ENCODE results near the gene IDUA.
A peak's percentile ranks its signal among the peaks of the same experiment; 100 is the strongest.

IDUA gene

DNA sequence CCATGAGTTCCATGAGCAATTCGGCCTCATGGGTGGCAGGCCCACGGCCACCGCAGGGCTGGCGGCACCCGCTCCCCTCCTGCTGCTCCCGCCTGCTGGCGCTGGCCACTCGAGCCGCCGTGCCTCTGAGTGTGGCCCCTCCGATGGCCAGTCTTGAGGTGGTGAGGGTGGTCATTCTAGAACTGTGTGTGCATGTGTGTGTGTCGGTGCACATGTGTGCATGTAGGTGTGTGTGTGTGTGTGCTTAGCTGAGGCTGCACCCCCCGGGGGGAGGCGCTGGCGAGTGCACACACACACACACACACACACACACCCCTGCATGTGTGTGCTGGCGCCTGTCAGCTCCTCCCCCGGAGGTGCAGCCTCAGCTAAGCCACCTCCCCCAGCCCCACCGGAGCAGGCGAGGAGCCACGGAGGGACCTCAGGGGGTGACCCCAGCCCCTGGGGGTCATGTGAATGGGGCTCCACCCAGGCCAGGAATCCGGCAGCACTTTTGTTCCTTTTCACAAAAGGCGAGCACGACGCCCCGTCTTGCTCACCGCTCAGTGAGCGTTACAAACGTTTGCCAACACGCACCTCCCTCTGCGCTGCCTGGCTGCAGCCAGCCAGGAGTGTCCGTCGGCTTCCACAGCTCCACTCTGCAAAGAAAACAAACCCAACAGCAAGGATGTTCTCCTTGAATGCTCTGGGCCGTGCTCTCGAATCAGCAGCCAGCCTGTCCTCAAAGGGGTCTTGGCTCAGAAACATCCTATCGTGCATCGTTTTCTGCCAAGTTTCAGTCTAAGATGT is 54.5 kb downstream of the IDUA start:
- TF ChIP-seq, protein P1, sequence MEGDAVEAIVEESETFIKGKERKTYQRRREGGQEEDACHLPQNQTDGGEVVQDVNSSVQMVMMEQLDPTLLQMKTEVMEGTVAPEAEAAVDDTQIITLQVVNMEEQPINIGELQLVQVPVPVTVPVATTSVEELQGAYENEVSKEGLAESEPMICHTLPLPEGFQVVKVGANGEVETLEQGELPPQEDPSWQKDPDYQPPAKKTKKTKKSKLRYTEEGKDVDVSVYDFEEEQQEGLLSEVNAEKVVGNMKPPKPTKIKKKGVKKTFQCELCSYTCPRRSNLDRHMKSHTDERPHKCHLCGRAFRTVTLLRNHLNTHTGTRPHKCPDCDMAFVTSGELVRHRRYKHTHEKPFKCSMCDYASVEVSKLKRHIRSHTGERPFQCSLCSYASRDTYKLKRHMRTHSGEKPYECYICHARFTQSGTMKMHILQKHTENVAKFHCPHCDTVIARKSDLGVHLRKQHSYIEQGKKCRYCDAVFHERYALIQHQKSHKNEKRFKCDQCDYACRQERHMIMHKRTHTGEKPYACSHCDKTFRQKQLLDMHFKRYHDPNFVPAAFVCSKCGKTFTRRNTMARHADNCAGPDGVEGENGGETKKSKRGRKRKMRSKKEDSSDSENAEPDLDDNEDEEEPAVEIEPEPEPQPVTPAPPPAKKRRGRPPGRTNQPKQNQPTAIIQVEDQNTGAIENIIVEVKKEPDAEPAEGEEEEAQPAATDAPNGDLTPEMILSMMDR (IDR thresholded peaks at IDR 0.05; ENCODE audit: low read depth, low read length) = no peak
- no peak overlapping the region for H3K4me3 ChIP-seq (replicated peaks in 1 of 2; ENCODE audit: low read depth in 2 of 2, low read length in 2 of 2)
- DNase-seq (ENCODE audit: low read depth in 2 of 2) = peak; percentile 66 to 72

DNA sequence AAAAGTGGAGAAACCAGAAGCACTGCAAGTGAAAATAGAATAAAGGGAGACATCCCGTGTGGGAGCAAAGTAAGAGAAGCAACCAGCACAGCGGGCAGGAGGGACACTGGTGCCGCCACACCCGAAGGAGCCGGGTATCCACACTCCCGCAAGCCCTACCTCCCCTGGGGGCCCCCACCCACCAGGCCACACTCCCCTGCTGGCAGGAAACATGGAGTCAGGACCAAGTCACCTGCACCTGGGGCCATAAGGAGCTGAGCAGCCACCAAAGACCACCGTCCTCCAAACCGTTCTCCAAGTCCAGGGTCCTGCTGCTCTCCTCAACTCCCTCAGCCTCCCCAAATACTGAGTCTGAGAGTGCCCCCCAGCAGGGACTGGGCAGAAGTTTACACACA is 55.1 kb downstream of the IDUA start:
- no peak overlapping the region for H3K4me3 ChIP-seq (replicated peaks in 1 of 2; ENCODE audit: low read depth in 2 of 2, low read length in 2 of 2)
- TF ChIP-seq, protein P1 (IDR thresholded peaks at IDR 0.05; ENCODE audit: low read depth, low read length) = no peak
- DNase-seq (ENCODE audit: low read depth in 2 of 2) = no peak

DNA sequence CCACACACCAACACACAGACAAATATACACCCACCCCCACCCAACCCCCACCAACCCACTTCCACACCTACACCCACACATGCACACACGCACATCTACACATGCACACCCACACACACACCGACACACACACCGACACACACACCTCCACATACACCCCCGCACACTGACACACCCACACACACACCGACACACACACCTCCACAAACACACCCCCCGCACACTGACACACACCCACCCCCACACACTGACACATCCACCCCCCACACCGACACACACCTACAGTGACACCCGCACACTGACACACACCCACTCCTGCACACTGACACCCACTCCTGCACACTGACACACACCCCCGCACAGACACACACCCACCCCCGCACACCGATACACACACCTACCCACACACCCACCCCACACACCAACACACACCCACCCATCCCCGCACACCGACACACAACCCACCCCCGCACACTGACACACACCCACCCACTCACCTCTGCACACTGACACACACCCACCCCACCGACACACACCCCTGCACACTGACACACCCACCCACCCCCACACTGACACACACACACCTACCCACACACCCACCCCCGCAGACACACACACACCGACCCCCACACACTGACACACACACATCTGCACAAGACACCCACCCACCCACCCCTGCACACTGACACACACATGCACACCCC is 55.7 kb downstream of the IDUA start:
- TF ChIP-seq, protein P1 (IDR thresholded peaks at IDR 0.05; ENCODE audit: low read depth, low read length) = no peak
- DNase-seq (ENCODE audit: low read depth in 2 of 2) = no peak
- H3K4me3 ChIP-seq (replicated peaks in 1 of 2; ENCODE audit: low read depth in 2 of 2, low read length in 2 of 2) = no peak overlapping the region

DNA sequence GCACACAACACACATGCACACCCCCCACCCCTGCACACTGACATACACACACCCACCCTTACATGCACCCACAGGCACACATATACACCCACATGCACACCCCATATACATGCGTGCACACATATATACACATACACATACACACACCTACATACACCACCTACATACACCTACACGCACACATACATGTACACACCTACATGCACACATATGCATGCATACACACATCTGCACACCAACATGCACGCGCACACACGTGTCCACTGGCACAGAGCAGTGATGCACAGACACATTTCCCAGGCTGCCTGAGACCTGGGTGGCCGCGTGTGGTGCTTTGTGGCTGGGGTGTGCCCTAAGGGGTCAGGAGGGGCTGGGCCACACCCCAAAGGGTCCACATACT is 56.3 kb downstream of the IDUA start:
- DNase-seq (ENCODE audit: low read depth in 2 of 2) = no peak
- no peak overlapping the region for H3K4me3 ChIP-seq (replicated peaks in 1 of 2; ENCODE audit: low read depth in 2 of 2, low read length in 2 of 2)
- TF ChIP-seq, protein P1 (IDR thresholded peaks at IDR 0.05; ENCODE audit: low read depth, low read length) = no peak

DNA sequence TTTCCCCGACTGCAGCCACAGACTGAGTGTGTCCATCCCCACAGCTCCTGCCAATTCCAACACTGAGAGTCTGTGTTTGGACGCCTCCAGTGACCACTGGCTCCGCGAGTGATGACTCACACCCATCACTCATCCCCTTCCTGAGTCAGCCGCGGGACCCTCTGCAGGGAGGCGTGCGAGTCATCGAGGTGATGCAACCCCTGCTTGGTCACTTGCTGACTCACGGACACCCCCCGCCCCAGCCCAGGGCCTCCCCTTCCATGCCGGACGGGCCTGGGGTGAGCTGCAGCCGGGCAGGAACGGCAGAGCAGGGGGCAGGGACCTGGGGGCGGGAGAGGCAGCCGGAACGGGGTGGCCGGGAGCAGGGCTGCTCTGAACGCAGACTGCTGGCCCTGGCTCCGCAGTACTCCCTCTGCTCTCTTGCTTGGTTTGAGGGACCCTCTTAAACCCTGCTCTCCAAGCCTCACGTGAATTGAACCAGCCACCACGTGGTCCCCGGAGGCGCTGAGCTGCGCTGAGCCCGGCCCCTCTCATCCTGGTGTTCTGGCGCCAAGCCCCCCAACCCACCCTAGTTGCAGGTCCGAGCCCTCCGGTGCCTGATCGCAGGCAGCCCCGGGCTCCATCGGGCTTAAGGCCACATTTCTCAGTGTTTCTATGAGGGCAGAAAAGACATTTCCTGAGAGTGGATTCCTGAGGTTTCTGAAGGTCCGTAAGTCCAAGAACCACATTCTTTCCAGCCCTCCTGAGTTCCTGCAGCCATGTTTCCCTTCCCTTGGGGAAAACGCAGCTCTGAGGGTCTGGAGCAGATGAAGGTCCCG is 57.0 kb downstream of the IDUA start:
- TF ChIP-seq, protein P1 (IDR thresholded peaks at IDR 0.05; ENCODE audit: low read depth, low read length) = no peak
- H3K4me3 ChIP-seq (replicated peaks in 1 of 2; ENCODE audit: low read depth in 2 of 2, low read length in 2 of 2) = peak overlapping the region in 1 of 2 donors; percentile 11
- peak; percentile 99 for DNase-seq (ENCODE audit: low read depth in 2 of 2)

DNA sequence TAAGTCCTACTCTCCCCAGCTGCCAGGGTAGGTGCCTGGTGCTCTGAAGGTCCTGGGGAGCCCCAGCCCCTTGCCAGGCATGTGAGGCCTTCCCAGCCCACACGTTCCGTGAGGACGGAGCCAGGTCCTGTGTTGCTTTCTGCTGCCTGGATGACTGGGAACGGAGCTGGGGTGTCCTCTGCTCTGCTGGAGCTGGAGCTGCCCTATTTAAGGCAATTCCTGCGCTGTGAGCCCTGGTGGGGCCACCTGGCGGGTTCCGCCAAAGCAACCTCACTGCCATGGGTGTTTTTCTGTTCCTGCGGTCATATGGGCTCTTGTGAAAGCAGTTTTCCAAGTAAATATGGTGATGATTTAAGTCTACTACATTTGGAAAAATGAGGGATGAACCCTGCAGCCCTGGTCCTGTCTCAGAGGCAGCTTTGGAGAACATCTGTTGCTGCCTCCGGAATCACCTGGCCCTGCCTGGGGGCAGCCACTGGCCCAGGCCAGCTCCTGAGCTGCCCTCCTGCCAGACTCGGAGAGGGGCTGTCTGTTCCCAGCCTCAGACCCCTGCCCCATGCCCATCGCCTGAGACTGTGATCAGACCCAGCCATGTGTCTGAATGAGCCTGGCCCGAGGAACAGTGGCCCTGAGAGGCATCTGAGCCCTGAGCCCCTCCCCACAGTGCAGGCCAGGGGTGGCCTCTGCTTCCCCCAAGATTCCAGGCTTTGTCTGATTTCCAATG is 57.8 kb downstream of the IDUA start:
- H3K4me3 ChIP-seq (replicated peaks in 1 of 2; ENCODE audit: low read depth in 2 of 2, low read length in 2 of 2) = no peak overlapping the region
- TF ChIP-seq, protein P1 (IDR thresholded peaks at IDR 0.05; ENCODE audit: low read depth, low read length) = no peak
- DNase-seq (ENCODE audit: low read depth in 2 of 2) = no peak
